Measurements from ENCODE around the gene KDM3A. TPM values are rescaled to one million over a fixed set of nuclear protein-coding genes. Genes with fewer than 3 reads are reported as not detected.

Gene KDM3A
- total RNA-seq, 2 donors from 2014 or later, result 31.8 to 34.4 TPM

DNA sequence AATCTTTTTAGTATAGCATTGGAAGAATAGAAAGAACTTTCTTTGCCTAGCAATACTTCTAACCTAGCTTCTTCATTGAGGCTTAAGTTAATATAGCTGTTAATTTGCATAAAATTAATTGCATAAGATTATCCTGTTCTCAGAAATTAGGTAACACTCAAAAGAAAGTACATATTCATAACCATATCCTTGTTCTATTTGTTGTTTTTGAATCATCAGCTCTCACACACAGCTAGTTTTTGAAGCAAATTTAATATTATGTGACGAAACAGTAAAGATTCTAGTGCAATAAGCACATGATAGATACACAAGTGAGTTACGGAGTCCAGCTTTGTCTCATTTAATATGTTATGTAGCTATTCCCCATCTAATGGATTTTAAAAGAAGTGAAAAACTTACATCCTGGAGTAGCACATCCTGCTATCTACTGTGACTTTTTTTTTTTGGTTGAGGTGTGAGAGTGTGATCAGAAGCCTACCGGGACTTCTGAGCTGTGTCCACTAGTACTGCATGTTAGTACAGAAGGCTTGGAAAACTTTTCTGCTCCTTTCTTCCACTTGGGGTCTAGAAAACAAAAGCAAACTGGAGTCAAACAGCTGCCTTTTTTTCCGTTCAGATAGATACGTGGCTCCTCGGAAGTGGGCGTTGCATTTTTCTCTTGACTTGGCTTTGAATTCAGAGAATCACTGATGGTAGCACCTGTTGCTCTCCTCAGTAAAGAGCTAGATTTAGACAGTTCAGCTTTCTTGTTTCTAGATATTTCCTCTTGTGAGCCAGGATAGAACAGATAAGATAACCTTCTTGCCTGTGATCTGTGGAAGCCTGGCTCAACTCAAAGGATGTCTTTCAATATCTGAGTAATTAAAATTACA lies 27.2 kb downstream of the KDM3A start:
- Mint-ChIP-seq H3K27me3 (ENCODE audit: insufficient read depth) (no peaks in the 10 kb centered on the region), H3K27ac (no peak overlapping the region), H3K4me1 (peaks cover 2% of the 10 kb centered on the region), H3K4me3 (no peak overlapping the region), H3K36me3 (ENCODE audit: low read depth) (peaks cover 63% of the 10 kb centered on the region), H3K9me3 (no peaks in the 10 kb centered on the region)
- TF ChIP-seq, protein P1, sequence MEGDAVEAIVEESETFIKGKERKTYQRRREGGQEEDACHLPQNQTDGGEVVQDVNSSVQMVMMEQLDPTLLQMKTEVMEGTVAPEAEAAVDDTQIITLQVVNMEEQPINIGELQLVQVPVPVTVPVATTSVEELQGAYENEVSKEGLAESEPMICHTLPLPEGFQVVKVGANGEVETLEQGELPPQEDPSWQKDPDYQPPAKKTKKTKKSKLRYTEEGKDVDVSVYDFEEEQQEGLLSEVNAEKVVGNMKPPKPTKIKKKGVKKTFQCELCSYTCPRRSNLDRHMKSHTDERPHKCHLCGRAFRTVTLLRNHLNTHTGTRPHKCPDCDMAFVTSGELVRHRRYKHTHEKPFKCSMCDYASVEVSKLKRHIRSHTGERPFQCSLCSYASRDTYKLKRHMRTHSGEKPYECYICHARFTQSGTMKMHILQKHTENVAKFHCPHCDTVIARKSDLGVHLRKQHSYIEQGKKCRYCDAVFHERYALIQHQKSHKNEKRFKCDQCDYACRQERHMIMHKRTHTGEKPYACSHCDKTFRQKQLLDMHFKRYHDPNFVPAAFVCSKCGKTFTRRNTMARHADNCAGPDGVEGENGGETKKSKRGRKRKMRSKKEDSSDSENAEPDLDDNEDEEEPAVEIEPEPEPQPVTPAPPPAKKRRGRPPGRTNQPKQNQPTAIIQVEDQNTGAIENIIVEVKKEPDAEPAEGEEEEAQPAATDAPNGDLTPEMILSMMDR (conservative IDR thresholded peaks at IDR 0.05), result no peak
- Histone ChIP-seq H3K27me3 (ENCODE audit: control insufficient read depth, insufficient read depth, low read length, poor library complexity, severe bottlenecking) (no peaks in the 10 kb centered on the region), H3K36me3 (ENCODE audit: control insufficient read depth, insufficient read depth, low read length) (peaks cover 89% of the 10 kb centered on the region), H3K9me3 (ENCODE audit: control insufficient read depth, low read length) (no peaks in the 10 kb centered on the region), H3K9ac (ENCODE audit: extremely low read depth, low read length, poor library complexity, severe bottlenecking) (no peak overlapping the region), H3K4me3 (ENCODE audit: low read length) (no peak overlapping the region), H3K4me1 (ENCODE audit: control insufficient read depth, insufficient read depth, low read length) (no peaks in the 10 kb centered on the region), H3K27ac (ENCODE audit: low read depth, low read length) (no peak overlapping the region)
- WGBS, 2 experiments (ENCODE audit: insufficient coverage in 1 of 2, insufficient read length in 1 of 2), result 97 to 98% methylated on average over 6 to 7 of the region's 7 CpGs
- no peak for DNase-seq

DNA sequence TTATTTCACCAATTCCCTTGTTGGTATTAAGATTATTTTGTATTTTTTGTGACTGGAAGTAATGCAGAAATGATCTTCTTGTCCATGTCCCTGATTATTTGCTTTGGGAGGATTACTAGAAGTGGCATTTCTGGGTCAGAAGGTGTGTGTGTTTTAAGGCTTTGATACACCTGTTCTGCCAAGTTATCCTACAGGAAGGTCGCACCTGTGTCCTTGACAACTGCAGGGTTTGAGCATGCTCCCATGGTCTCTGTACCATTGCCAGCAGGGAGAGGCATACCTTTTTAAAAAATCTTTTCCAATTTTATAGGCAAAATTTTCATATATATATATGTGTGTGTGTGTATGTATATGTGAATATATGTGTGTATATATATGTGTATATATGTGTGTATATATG lies 29.7 kb downstream of the KDM3A start:
- Mint-ChIP-seq H3K27ac (no peak overlapping the region), H3K27me3 (ENCODE audit: insufficient read depth) (no peaks in the 10 kb centered on the region), H3K4me1 (peaks cover 5% of the 10 kb centered on the region), H3K36me3 (ENCODE audit: low read depth) (peaks cover 63% of the 10 kb centered on the region), H3K9me3 (no peaks in the 10 kb centered on the region), H3K4me3 (no peak overlapping the region)
- Histone ChIP-seq H3K27ac (ENCODE audit: low read depth, low read length) (no peak overlapping the region), H3K4me3 (ENCODE audit: low read length) (no peak overlapping the region), H3K4me1 (ENCODE audit: control insufficient read depth, insufficient read depth, low read length) (no peaks in the 10 kb centered on the region), H3K9me3 (ENCODE audit: control insufficient read depth, low read length) (no peaks in the 10 kb centered on the region), H3K9ac (ENCODE audit: extremely low read depth, low read length, poor library complexity, severe bottlenecking) (no peak overlapping the region), H3K27me3 (ENCODE audit: control insufficient read depth, insufficient read depth, low read length, poor library complexity, severe bottlenecking) (no peaks in the 10 kb centered on the region), H3K36me3 (ENCODE audit: control insufficient read depth, insufficient read depth, low read length) (peaks cover 87% of the 10 kb centered on the region)
- 87% methylated on average over 1 of the region's 1 CpG; no CpG with 5 or more reads in 1 of the 2 experiments for whole genome bisulfite sequencing, 2 experiments (ENCODE audit: insufficient coverage in 1 of 2, insufficient read length in 1 of 2)
- TF ChIP-seq, protein P1 (conservative IDR thresholded peaks at IDR 0.05), result no peak
- DNase-seq, result no peak

DNA sequence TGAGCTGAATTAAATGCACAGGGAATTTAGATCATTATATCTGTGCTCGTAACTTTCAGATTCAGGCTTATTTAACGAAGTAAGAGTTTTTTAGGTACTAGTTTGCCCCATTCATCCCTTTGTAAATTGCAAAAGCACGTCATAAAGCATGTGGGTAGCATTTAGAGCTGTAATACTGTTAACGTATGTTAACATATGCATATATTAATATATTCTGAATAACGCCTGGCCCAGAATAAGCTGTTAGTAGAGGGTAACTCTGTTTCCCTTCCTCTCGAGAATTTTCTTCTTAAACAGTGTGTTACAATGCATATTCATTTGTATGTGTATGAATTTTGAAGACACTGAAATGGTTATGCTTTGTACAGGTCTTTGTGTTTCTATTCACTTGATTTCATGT lies 30.5 kb downstream of the KDM3A start:
- Mint-ChIP-seq H3K4me3 (no peak overlapping the region), H3K4me1 (peaks cover 5% of the 10 kb centered on the region), H3K9me3 (no peaks in the 10 kb centered on the region), H3K36me3 (ENCODE audit: low read depth) (peaks cover 62% of the 10 kb centered on the region), H3K27ac (no peak overlapping the region), H3K27me3 (ENCODE audit: insufficient read depth) (no peaks in the 10 kb centered on the region)
- WGBS, 2 experiments (ENCODE audit: insufficient coverage in 1 of 2, insufficient read length in 1 of 2), result 97 to 100% methylated on average over 2 to 6 of the region's 6 CpGs
- TF ChIP-seq, protein P1 (conservative IDR thresholded peaks at IDR 0.05), result no peak
- no peaks in the 10 kb centered on the region for H3K9me3 ChIP-seq (ENCODE audit: control insufficient read depth, low read length)
- peaks cover 85% of the 10 kb centered on the region for H3K36me3 ChIP-seq (ENCODE audit: control insufficient read depth, insufficient read depth, low read length)
- no peaks in the 10 kb centered on the region for H3K27me3 ChIP-seq (ENCODE audit: control insufficient read depth, insufficient read depth, low read length, poor library complexity, severe bottlenecking)
- H3K9ac ChIP-seq (ENCODE audit: extremely low read depth, low read length, poor library complexity, severe bottlenecking), result no peak overlapping the region
- DNase-seq, result no peak
- no peak overlapping the region for H3K27ac ChIP-seq (ENCODE audit: low read depth, low read length)
- H3K4me3 ChIP-seq (ENCODE audit: low read length), result no peak overlapping the region
- H3K4me1 ChIP-seq (ENCODE audit: control insufficient read depth, insufficient read depth, low read length), result no peaks in the 10 kb centered on the region
